ENCODE measurements around the gene C11orf65. TPM values are rescaled to one million over a fixed set of nuclear protein-coding genes. Genes with fewer than 3 reads are reported as not detected.

The C11orf65 gene
- total RNA-seq, 1 donor from 2014 or later, result 0.35 TPM

DNA sequence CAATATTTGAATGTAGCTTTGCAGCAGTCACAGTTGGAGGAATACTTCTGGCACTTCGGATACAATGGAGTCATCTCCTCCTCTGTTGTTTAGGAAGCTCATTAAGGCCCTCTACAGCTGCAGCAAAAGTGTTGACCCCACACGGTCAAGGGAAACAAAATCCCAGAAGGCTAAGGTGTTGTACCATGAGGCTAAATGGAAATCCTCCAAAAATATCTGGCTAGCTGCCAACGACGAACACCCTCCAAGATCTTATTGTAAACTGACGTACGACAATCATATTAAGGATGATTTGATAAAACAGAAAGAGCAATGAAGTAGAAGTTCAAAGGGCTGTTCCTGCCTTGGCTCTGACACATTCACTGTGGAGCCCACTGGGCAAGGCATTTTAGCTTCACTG lies 26.9 kb upstream of the C11orf65 start:
- TF ChIP-seq, protein P1, sequence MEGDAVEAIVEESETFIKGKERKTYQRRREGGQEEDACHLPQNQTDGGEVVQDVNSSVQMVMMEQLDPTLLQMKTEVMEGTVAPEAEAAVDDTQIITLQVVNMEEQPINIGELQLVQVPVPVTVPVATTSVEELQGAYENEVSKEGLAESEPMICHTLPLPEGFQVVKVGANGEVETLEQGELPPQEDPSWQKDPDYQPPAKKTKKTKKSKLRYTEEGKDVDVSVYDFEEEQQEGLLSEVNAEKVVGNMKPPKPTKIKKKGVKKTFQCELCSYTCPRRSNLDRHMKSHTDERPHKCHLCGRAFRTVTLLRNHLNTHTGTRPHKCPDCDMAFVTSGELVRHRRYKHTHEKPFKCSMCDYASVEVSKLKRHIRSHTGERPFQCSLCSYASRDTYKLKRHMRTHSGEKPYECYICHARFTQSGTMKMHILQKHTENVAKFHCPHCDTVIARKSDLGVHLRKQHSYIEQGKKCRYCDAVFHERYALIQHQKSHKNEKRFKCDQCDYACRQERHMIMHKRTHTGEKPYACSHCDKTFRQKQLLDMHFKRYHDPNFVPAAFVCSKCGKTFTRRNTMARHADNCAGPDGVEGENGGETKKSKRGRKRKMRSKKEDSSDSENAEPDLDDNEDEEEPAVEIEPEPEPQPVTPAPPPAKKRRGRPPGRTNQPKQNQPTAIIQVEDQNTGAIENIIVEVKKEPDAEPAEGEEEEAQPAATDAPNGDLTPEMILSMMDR (IDR thresholded peaks at IDR 0.05), result no peak
- Mint-ChIP-seq H3K9me3 (ENCODE audit: unreplicated experiment) (no peaks in the 10 kb centered on the region), H3K4me3 (ENCODE audit: unreplicated experiment) (no peak overlapping the region), H3K27ac (ENCODE audit: unreplicated experiment) (no peak overlapping the region), H3K4me1 (ENCODE audit: unreplicated experiment) (peaks cover 19% of the 10 kb centered on the region), H3K27me3 (ENCODE audit: unreplicated experiment) (no peaks in the 10 kb centered on the region), H3K36me3 (ENCODE audit: unreplicated experiment) (peaks cover 7% of the 10 kb centered on the region)
- DNase-seq (ENCODE audit: extremely low spot score, unreplicated experiment), result no peak

DNA sequence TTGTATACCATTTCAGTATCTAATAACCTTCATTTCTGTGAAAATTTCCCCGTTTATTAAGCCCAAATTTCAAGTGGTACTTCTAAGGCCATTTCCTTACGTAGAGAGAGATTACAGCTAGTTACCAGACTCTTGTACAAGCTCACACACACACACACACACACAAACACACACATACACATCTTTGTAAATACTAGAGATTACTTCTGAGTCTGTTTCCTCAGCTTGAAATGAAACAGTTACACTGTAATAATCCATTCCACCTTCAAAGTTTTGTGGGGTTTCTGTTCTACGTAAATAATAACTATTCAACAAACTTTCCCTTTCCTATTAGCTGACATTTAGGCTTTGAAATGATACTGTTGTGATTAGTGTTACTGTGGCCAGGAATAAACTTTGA lies 24.6 kb upstream of the C11orf65 start:
- Mint-ChIP-seq H3K27me3 (ENCODE audit: unreplicated experiment) (no peaks in the 10 kb centered on the region), H3K36me3 (ENCODE audit: unreplicated experiment) (peaks cover 17% of the 10 kb centered on the region), H3K9me3 (ENCODE audit: unreplicated experiment) (no peaks in the 10 kb centered on the region), H3K27ac (ENCODE audit: unreplicated experiment) (no peak overlapping the region), H3K4me3 (ENCODE audit: unreplicated experiment) (no peak overlapping the region), H3K4me1 (ENCODE audit: unreplicated experiment) (peaks cover 12% of the 10 kb centered on the region)
- DNase-seq (ENCODE audit: extremely low spot score, unreplicated experiment), result no peak
- TF ChIP-seq, protein P1 (IDR thresholded peaks at IDR 0.05), result no peak

DNA sequence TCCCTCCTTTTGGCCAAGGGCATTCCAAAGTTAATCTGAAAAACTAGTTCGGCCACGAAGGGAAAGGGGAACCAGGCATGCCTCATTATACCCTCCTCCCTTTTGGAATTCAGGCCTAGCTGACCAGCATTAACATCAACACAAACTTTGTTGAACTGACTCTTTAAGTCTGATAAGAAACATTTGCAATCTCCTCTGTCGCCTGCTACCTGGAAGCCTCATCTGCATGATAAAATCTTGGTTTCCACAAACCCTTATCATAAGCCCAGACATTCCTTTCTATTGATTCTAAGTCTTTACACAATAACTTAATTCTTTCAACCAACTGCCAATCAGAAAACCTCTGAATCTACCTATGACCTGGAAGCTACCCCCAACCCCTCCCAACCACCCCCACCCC lies 19.5 kb upstream of the C11orf65 start:
- H3K27me3 Mint-ChIP-seq (ENCODE audit: unreplicated experiment), result no peaks in the 10 kb centered on the region
- no peaks in the 10 kb centered on the region for H3K9me3 Mint-ChIP-seq (ENCODE audit: unreplicated experiment)
- H3K36me3 Mint-ChIP-seq (ENCODE audit: unreplicated experiment), result peaks cover 41% of the 10 kb centered on the region
- TF ChIP-seq, protein P1 (IDR thresholded peaks at IDR 0.05), result no peak
- DNase-seq (ENCODE audit: extremely low spot score, unreplicated experiment), result no peak
- no peak overlapping the region for H3K4me3 Mint-ChIP-seq (ENCODE audit: unreplicated experiment)
- H3K27ac Mint-ChIP-seq (ENCODE audit: unreplicated experiment), result no peak overlapping the region
- no peaks in the 10 kb centered on the region for H3K4me1 Mint-ChIP-seq (ENCODE audit: unreplicated experiment)

DNA sequence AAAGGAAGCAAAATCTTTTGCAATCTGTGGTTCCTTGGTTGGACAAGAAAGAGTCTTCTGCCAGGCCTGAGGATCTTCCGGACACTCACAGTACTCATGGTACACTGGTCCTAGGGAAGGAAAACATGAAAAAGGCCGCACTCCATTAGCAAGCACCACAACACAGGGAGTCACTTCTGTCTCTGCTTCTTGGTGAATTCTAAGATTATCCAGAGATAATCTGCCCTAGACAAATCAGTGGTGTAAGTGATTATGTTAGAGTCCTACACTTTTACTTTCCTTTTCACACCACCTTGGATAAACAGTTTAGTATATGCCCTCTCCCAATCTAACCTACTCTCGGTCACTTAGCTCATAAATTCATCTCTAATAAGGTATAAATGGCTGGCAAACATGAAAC lies 19.0 kb upstream of the C11orf65 start:
- TF ChIP-seq, protein P1 (IDR thresholded peaks at IDR 0.05), result no peak
- H3K4me3 Mint-ChIP-seq (ENCODE audit: unreplicated experiment), result no peak overlapping the region
- H3K27ac Mint-ChIP-seq (ENCODE audit: unreplicated experiment), result no peak overlapping the region
- no peak for DNase-seq (ENCODE audit: extremely low spot score, unreplicated experiment)
- no peaks in the 10 kb centered on the region for H3K4me1 Mint-ChIP-seq (ENCODE audit: unreplicated experiment)
- no peaks in the 10 kb centered on the region for H3K27me3 Mint-ChIP-seq (ENCODE audit: unreplicated experiment)
- H3K36me3 Mint-ChIP-seq (ENCODE audit: unreplicated experiment), result peaks cover 46% of the 10 kb centered on the region
- H3K9me3 Mint-ChIP-seq (ENCODE audit: unreplicated experiment), result no peaks in the 10 kb centered on the region

DNA sequence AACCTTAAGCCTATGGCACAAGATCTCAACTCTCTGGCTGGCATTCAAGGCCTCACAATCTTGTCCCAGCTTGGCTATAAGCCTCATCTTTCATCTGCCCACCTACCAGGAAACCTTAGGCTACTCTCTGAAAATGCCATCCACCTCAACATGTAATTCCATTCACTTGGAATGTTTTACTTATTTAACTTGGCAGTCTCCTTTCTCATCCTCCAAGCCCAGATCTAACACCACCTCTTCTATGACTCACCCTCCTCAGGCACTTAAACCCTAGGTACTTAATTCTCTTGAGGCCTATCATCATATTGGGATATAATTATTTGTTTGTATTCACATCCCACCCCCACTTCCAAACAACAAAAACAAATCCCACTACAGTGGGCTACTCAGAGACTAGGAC lies 15.8 kb upstream of the C11orf65 start:
- TF ChIP-seq, protein P1 (IDR thresholded peaks at IDR 0.05), result no peak
- Mint-ChIP-seq H3K9me3 (ENCODE audit: unreplicated experiment) (no peaks in the 10 kb centered on the region), H3K27ac (ENCODE audit: unreplicated experiment) (no peak overlapping the region), H3K4me1 (ENCODE audit: unreplicated experiment) (no peaks in the 10 kb centered on the region), H3K27me3 (ENCODE audit: unreplicated experiment) (no peaks in the 10 kb centered on the region), H3K4me3 (ENCODE audit: unreplicated experiment) (no peak overlapping the region), H3K36me3 (ENCODE audit: unreplicated experiment) (peaks cover 37% of the 10 kb centered on the region)
- no peak for DNase-seq (ENCODE audit: extremely low spot score, unreplicated experiment)

All from osteocyte (in vitro differentiated cells).